ENCODE results near the gene OSBPL8. TPM values are rescaled to one million over a fixed set of nuclear protein-coding genes. Genes with fewer than 3 reads are reported as not detected.

The OSBPL8 gene
- total and polyA plus RNA-seq, 4 donors = 8.6 to 114 (median 53.3) TPM

DNA sequence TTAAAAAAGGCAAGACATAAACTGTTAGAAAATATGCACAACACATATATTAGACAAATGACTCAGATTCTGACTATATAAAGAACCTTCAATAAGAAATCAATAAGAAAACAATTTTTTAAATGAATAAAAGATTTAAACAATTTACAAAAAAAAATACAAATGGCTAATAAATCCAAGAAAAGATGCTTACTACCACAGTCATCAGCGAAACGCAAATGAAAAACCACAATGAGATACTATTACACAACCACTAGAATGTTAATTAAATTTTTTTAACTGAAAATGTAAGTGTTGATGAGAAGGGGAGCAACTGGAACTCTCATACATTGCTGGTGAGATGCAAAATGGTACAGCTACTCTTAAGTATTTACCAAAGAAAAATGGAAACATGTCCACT, 24.4 kb downstream of the OSBPL8 start:
- DNase-seq (no peak), ATAC-seq (ENCODE audit: insufficient read depth, low FRiP score) (no peak)
- H3K27ac ChIP-seq (ENCODE audit: low read depth in 1 of 2, low read length in 1 of 2) = no peak overlapping the region
- no peaks in the 10 kb centered on the region for H3K9me3 ChIP-seq (ENCODE audit: control insufficient read depth in 4 of 4, insufficient read depth in 3 of 4, low read length in 3 of 4)
- WGBS, 2 donors = 87 to 89% methylated on average over 2 of the region's 2 CpGs
- no peaks in the 10 kb centered on the region for H3K27me3 ChIP-seq (ENCODE audit: control insufficient read depth in 3 of 3, insufficient read depth in 3 of 3, low read length in 2 of 3)
- no peak overlapping the region for H3K9ac ChIP-seq (ENCODE audit: insufficient read depth in 1 of 2, low read length in 2 of 2)
- peaks cover 0 to 14% (median 0%) of the 10 kb centered on the region in 5 donors for H3K4me1 ChIP-seq (ENCODE audit: control insufficient read depth in 5 of 5, insufficient read depth in 5 of 5, low read length in 5 of 5)
- H3K36me3 ChIP-seq (ENCODE audit: control insufficient read depth in 4 of 4, insufficient read depth in 4 of 4, low read length in 4 of 4) = no peaks in the 10 kb centered on the region
- no peak overlapping the region for H3K4me3 ChIP-seq
- TF ChIP-seq, protein P1, sequence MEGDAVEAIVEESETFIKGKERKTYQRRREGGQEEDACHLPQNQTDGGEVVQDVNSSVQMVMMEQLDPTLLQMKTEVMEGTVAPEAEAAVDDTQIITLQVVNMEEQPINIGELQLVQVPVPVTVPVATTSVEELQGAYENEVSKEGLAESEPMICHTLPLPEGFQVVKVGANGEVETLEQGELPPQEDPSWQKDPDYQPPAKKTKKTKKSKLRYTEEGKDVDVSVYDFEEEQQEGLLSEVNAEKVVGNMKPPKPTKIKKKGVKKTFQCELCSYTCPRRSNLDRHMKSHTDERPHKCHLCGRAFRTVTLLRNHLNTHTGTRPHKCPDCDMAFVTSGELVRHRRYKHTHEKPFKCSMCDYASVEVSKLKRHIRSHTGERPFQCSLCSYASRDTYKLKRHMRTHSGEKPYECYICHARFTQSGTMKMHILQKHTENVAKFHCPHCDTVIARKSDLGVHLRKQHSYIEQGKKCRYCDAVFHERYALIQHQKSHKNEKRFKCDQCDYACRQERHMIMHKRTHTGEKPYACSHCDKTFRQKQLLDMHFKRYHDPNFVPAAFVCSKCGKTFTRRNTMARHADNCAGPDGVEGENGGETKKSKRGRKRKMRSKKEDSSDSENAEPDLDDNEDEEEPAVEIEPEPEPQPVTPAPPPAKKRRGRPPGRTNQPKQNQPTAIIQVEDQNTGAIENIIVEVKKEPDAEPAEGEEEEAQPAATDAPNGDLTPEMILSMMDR (IDR thresholded peaks at IDR 0.05; ENCODE audit: control extremely low read depth, extremely low read depth) = no peak

DNA sequence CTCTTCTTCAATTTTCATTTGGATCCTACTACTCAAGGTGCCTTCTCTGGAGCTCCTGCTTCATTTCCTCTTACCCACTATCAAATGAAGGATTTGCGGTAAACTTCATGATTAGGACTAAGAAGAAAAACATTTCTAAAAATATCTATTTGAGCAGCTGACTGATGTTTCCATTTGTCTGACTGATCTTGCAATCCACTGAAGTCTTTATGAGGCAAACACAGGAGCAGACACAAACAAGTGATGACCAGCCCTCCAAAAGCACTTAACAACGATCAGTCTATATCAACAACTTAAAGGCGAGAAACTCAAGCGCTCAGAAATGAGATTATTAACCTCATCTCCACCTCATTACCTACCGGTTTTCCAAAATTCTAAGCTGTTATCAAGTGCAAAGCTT, 26.2 kb downstream of the OSBPL8 start:
- no peaks in the 10 kb centered on the region for H3K36me3 ChIP-seq (ENCODE audit: control insufficient read depth in 4 of 4, insufficient read depth in 4 of 4, low read length in 4 of 4)
- ATAC-seq (ENCODE audit: insufficient read depth, low FRiP score) = no peak
- no peak overlapping the region for H3K4me3 ChIP-seq
- TF ChIP-seq, protein P1 (IDR thresholded peaks at IDR 0.05; ENCODE audit: control extremely low read depth, extremely low read depth) = no peak
- H3K4me1 ChIP-seq (ENCODE audit: control insufficient read depth in 5 of 5, insufficient read depth in 5 of 5, low read length in 5 of 5) = peaks cover 0 to 13% (median 0%) of the 10 kb centered on the region in 5 donors
- H3K9ac ChIP-seq (ENCODE audit: insufficient read depth in 1 of 2, low read length in 2 of 2) = no peak overlapping the region
- 79 to 86% methylated on average over 5 of the region's 5 CpGs for WGBS, 2 donors
- H3K9me3 ChIP-seq (ENCODE audit: control insufficient read depth in 4 of 4, insufficient read depth in 3 of 4, low read length in 3 of 4) = no peaks in the 10 kb centered on the region
- no peaks in the 10 kb centered on the region for H3K27me3 ChIP-seq (ENCODE audit: control insufficient read depth in 3 of 3, insufficient read depth in 3 of 3, low read length in 2 of 3)
- H3K27ac ChIP-seq (ENCODE audit: low read depth in 1 of 2, low read length in 1 of 2) = peak overlapping the region in 1 of 2 donors; percentile 40
- DNase-seq = no peak

DNA sequence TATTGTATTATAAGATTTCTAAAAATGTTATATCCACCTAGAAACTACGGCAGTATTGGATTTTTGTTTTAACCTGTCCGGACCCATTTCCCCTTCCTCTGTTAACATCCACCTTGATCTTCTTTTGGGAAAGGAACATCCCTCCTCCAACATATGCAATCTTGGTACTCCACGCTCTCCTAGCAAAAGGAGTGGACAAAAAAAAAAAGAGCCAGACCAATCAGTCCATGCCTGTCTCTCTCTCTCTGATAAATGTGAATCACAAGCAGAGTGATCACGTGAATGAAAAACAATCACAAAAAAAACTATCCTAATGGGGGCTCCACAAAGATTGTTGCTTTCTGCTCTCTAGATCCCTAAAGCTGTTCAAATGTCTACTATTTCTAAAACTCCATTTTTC, 27.1 kb downstream of the OSBPL8 start:
- Histone ChIP-seq H3K27ac (ENCODE audit: low read depth in 1 of 2, low read length in 1 of 2) (peak overlapping the region in 1 of 2 donors; percentile 16), H3K4me3 (no peak overlapping the region), H3K4me1 (ENCODE audit: control insufficient read depth in 5 of 5, insufficient read depth in 5 of 5, low read length in 5 of 5) (peaks cover 0 to 13% (median 0%) of the 10 kb centered on the region in 5 donors), H3K9ac (ENCODE audit: insufficient read depth in 1 of 2, low read length in 2 of 2) (no peak overlapping the region), H3K27me3 (ENCODE audit: control insufficient read depth in 3 of 3, insufficient read depth in 3 of 3, low read length in 2 of 3) (no peaks in the 10 kb centered on the region), H3K9me3 (ENCODE audit: control insufficient read depth in 4 of 4, insufficient read depth in 3 of 4, low read length in 3 of 4) (no peaks in the 10 kb centered on the region), H3K36me3 (ENCODE audit: control insufficient read depth in 4 of 4, insufficient read depth in 4 of 4, low read length in 4 of 4) (no peaks in the 10 kb centered on the region)
- ATAC-seq (ENCODE audit: insufficient read depth, low FRiP score) (no peak), DNase-seq (no peak)
- TF ChIP-seq, protein P1 (IDR thresholded peaks at IDR 0.05; ENCODE audit: control extremely low read depth, extremely low read depth) = no peak
- 96 to 98% methylated on average over 4 of the region's 4 CpGs for WGBS, 2 donors

DNA sequence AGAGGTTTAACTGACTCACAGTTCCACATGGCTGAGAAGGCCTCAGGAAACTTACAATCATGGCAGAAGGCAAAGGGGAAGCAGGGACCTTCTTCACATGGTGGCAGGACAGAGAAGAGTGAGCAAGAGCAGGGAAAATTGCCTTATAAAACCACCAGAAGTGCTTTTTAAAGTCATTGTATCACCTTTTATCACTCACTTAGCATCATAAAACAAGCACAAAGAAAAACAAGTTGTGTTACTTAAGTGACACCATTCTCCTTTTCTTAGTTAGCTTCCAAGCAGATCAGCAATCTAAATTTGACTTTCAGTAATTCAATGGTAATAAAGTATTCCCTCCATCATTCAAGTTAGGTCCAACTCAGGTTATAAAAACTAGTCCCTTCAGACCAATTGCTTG, 28.5 kb downstream of the OSBPL8 start:
- ATAC-seq (ENCODE audit: insufficient read depth, low FRiP score) (no peak), DNase-seq (no peak)
- H3K27me3 ChIP-seq (ENCODE audit: control insufficient read depth in 3 of 3, insufficient read depth in 3 of 3, low read length in 2 of 3) = no peaks in the 10 kb centered on the region
- no peak overlapping the region for H3K4me3 ChIP-seq
- TF ChIP-seq, protein P1 (IDR thresholded peaks at IDR 0.05; ENCODE audit: control extremely low read depth, extremely low read depth) = no peak
- H3K27ac ChIP-seq (ENCODE audit: low read depth in 1 of 2, low read length in 1 of 2) = no peak overlapping the region
- H3K9ac ChIP-seq (ENCODE audit: insufficient read depth in 1 of 2, low read length in 2 of 2) = no peak overlapping the region
- peaks cover 0 to 13% (median 0%) of the 10 kb centered on the region in 5 donors for H3K4me1 ChIP-seq (ENCODE audit: control insufficient read depth in 5 of 5, insufficient read depth in 5 of 5, low read length in 5 of 5)
- H3K9me3 ChIP-seq (ENCODE audit: control insufficient read depth in 4 of 4, insufficient read depth in 3 of 4, low read length in 3 of 4) = no peaks in the 10 kb centered on the region
- H3K36me3 ChIP-seq (ENCODE audit: control insufficient read depth in 4 of 4, insufficient read depth in 4 of 4, low read length in 4 of 4) = no peaks in the 10 kb centered on the region
